Loucy (cell line): Measurements from ENCODE around the gene GTPBP1.

Experiments used
- H2AFZ ChIP-seq: fragments of 200-600 bp; sonication (generic); 2 replicates; pipeline ENCODE4 v1.6.0; 2016; ENCODE audit warnings: antibody characterized with exemption, mild to moderate bottlenecking, low read length, moderate library complexity
- H3F3A ChIP-seq: fragments of 200-600 bp; 2 replicates; pipeline ENCODE4 v1.6.0; 2016; ENCODE audit warnings: antibody characterized with exemption, low read depth, mild to moderate bottlenecking
- H3K27me3 ChIP-seq: fragments of 200-600 bp; sonication (generic); 2 replicates; pipeline ENCODE4 v1.6.1; 2014; ENCODE audit warnings: low read length, mild to moderate bottlenecking; ENCODE audit not compliant: insufficient read depth, poor library complexity, severe bottlenecking
- H3K36me3 ChIP-seq: fragments of 200-600 bp; sonication (generic); 2 replicates; pipeline ENCODE4 v1.6.1; 2016; ENCODE audit warnings: low read length; ENCODE audit not compliant: insufficient read depth
- H3K4me1 ChIP-seq: fragments of 200-600 bp; sonication (generic); 2 replicates; pipeline ENCODE4 v1.5.1; 2014; ENCODE audit warnings: low read length, mild to moderate bottlenecking; ENCODE audit not compliant: insufficient read depth, poor library complexity, severe bottlenecking
- H3K4me2 ChIP-seq: fragments of 200-600 bp; sonication (generic); 2 replicates; pipeline ENCODE4 v1.6.0; 2014; ENCODE audit warnings: antibody characterized with exemption, low read length, low read depth, mild to moderate bottlenecking; ENCODE audit not compliant: poor library complexity, severe bottlenecking
- H3K4me3 ChIP-seq: fragments of 200-600 bp; sonication (generic); 2 replicates; pipeline ENCODE4 v1.5.1; 2014; ENCODE audit warnings: low read length, mild to moderate bottlenecking, mixed read lengths; ENCODE audit not compliant: poor library complexity, severe bottlenecking
- H3K79me2 ChIP-seq: fragments of 200-600 bp; sonication (generic); 2 replicates; pipeline ENCODE4 v1.6.1; 2014; ENCODE audit warnings: low read length; ENCODE audit not compliant: insufficient read depth
- H3K9ac ChIP-seq: fragments of 200-600 bp; sonication (generic); 2 replicates; pipeline ENCODE4 v1.6.0; 2014; ENCODE audit warnings: mild to moderate bottlenecking, low read depth, low read length, moderate library complexity; ENCODE audit not compliant: poor library complexity, severe bottlenecking
- H3K9me2 ChIP-seq: fragments of 200-600 bp; sonication (generic); replicated peaks from 2 replicates; pipeline ENCODE4 v1.6.1; 2016; ENCODE audit warnings: low read depth, low read length, mixed read lengths
- H3K9me3 ChIP-seq: fragments of 200-600 bp; sonication (generic); 2 replicates; pipeline ENCODE4 v1.6.1; 2014; ENCODE audit warnings: mild to moderate bottlenecking, antibody characterized with exemption, low read length, low read depth; ENCODE audit not compliant: insufficient read depth
- H4K20me1 ChIP-seq: fragments of 200-600 bp; sonication (generic); 2 replicates; pipeline ENCODE4 v1.6.0; 2014; ENCODE audit warnings: antibody characterized with exemption, low read length, mild to moderate bottlenecking; ENCODE audit not compliant: insufficient read depth, poor library complexity, severe bottlenecking
- EZH2phosphoT487 ChIP-seq: fragments of 200-600 bp; IDR thresholded peaks from 2 replicates; pipeline ENCODE4 v1.6.1; 2018; ENCODE audit warnings: antibody characterized with exemption, mild to moderate bottlenecking, moderate library complexity, borderline replicate concordance
- TF ChIP-seq, protein P1 (sequence below): fragments of 200-600 bp; sonication (generic); conservative IDR thresholded peaks from 2 replicates; pipeline ENCODE4 v1.5.1; 2014; ENCODE audit warnings: mild to moderate bottlenecking, antibody characterized with exemption, low read length

The GTPBP1 gene

GRCh38 chr22:38704654-38705234 is 1.0 kb upstream of the GTPBP1 start:
- Histone ChIP-seq H3K4me3 (peak overlapping the region; percentile 74), H3K4me1 (peaks cover 47% of the 10 kb centered on the region), H3K9me3 (no peaks in the 10 kb centered on the region), H3K27me3 (no peaks in the 10 kb centered on the region), H3F3A (0 out of 2 replicates have a peak, but pooled peaks cover 3% of the 10 kb centered on the region), H2AFZ (peak overlapping the region; percentile 65), H3K4me2 (peak overlapping the region; percentile 89), H3K79me2 (peaks cover 47% of the 10 kb centered on the region), H3K36me3 (no peaks in the 10 kb centered on the region), H4K20me1 (peaks cover 42% of the 10 kb centered on the region), H3K9me2 (no peaks in the 10 kb centered on the region), H3K9ac (peak overlapping the region; percentile 71)
- TF ChIP-seq, protein P1, sequence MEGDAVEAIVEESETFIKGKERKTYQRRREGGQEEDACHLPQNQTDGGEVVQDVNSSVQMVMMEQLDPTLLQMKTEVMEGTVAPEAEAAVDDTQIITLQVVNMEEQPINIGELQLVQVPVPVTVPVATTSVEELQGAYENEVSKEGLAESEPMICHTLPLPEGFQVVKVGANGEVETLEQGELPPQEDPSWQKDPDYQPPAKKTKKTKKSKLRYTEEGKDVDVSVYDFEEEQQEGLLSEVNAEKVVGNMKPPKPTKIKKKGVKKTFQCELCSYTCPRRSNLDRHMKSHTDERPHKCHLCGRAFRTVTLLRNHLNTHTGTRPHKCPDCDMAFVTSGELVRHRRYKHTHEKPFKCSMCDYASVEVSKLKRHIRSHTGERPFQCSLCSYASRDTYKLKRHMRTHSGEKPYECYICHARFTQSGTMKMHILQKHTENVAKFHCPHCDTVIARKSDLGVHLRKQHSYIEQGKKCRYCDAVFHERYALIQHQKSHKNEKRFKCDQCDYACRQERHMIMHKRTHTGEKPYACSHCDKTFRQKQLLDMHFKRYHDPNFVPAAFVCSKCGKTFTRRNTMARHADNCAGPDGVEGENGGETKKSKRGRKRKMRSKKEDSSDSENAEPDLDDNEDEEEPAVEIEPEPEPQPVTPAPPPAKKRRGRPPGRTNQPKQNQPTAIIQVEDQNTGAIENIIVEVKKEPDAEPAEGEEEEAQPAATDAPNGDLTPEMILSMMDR: no peak
- no peak for TF ChIP-seq EZH2phosphoT487

GRCh38 chr22:38706101-38706900 is 557 bp downstream of the GTPBP1 start:
- Histone ChIP-seq H3K4me3 (peak overlapping the region; percentile 89), H4K20me1 (peaks cover 52% of the 10 kb centered on the region), H3K4me2 (peak overlapping the region; percentile 96), H3K9me3 (no peaks in the 10 kb centered on the region), H3K4me1 (peaks cover 54% of the 10 kb centered on the region), H3K36me3 (peaks cover 4% of the 10 kb centered on the region; the same call in 1 of the 2 replicates), H3K9me2 (no peaks in the 10 kb centered on the region), H3K9ac (peak overlapping the region; percentile 88), H3F3A (0 out of 2 replicates have a peak, but pooled peaks cover 3% of the 10 kb centered on the region), H3K27me3 (no peaks in the 10 kb centered on the region), H2AFZ (peak overlapping the region; percentile 41; the same call in 1 of the 2 replicates), H3K79me2 (peaks cover 54% of the 10 kb centered on the region)
- TF ChIP-seq, protein P1: no peak
- no peak for TF ChIP-seq EZH2phosphoT487

DNA sequence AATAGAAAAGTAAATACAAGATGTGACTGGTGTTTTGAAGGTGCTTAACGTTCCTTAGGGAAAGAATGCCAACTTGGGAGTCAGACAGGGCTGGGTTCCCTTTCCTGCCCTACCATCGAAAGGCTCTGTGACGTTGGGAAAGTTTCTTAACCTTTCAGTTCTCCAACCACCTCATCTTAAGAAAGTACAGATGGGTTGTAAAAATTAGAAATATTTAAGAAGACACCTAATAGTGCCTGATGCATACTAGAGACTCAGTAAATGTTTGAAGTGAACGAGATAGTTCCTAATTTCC is 1.1 kb downstream of the GTPBP1 start:
- no peak overlapping the region for H2AFZ ChIP-seq
- 0 out of 2 replicates have a peak, but pooled peaks cover 3% of the 10 kb centered on the region for H3F3A ChIP-seq
- peaks cover 53% of the 10 kb centered on the region for H4K20me1 ChIP-seq
- no peak for TF ChIP-seq EZH2phosphoT487
- TF ChIP-seq, protein P1: no peak
- H3K4me2 ChIP-seq: peak overlapping the region; percentile 96
- H3K9me2 ChIP-seq: no peaks in the 10 kb centered on the region
- H3K4me1 ChIP-seq: peaks cover 50% of the 10 kb centered on the region
- H3K9me3 ChIP-seq: no peaks in the 10 kb centered on the region
- peaks cover 59% of the 10 kb centered on the region for H3K79me2 ChIP-seq
- no peaks in the 10 kb centered on the region for H3K27me3 ChIP-seq
- peaks cover 4% of the 10 kb centered on the region; the same call in 1 of the 2 replicates for H3K36me3 ChIP-seq
- H3K4me3 ChIP-seq: peak overlapping the region; percentile 89
- peak overlapping the region; percentile 88 for H3K9ac ChIP-seq
